ENCODE data around the gene MBOAT7.

GRCh38 chr19:54168174-54168917 lies 21.0 kb downstream of the MBOAT7 start:
- TF ChIP-seq, protein P1, sequence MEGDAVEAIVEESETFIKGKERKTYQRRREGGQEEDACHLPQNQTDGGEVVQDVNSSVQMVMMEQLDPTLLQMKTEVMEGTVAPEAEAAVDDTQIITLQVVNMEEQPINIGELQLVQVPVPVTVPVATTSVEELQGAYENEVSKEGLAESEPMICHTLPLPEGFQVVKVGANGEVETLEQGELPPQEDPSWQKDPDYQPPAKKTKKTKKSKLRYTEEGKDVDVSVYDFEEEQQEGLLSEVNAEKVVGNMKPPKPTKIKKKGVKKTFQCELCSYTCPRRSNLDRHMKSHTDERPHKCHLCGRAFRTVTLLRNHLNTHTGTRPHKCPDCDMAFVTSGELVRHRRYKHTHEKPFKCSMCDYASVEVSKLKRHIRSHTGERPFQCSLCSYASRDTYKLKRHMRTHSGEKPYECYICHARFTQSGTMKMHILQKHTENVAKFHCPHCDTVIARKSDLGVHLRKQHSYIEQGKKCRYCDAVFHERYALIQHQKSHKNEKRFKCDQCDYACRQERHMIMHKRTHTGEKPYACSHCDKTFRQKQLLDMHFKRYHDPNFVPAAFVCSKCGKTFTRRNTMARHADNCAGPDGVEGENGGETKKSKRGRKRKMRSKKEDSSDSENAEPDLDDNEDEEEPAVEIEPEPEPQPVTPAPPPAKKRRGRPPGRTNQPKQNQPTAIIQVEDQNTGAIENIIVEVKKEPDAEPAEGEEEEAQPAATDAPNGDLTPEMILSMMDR (IDR thresholded peaks at IDR 0.05): peak; percentile 49 to 97 (median 83)
- TF ChIP-seq POLR2A (IDR thresholded peaks at IDR 0.05): no peak

Data from Peyer's patch (tissue), 4 donors.